ENCODE data around the gene GALNT12.

GRCh38 chr9:98784831-98785806, 22.4 kb upstream of the GALNT12 start:
- TF ChIP-seq CTCF (IDR thresholded peaks at IDR 0.05 in 4 of 5, conservative IDR thresholded peaks at IDR 0.05 in 1 of 5) (no peak), POLR2A (IDR thresholded peaks at IDR 0.05) (no peak)

Measured in gastrocnemius medialis (tissue), 4 donors.